D721Med (cell line): ENCODE data around the gene PROKR1.

Source experiments
- DNase-seq: peaks from one replicate; pipeline ENCODE4 v3.0.0; 2011; ENCODE audit warnings: low spot score; ENCODE audit not compliant: insufficient read length
- FAIRE-seq: peaks from 2 replicates; lab custom pipeline; 2011; peaks lifted over from hg19 to GRCh38; lab: Jason Lieb, UNC
- CTCF ChIP-seq: IDR thresholded peaks from 2 replicates; pipeline ENCODE4 v1.5.1; 2012; ENCODE audit warnings: mild to moderate bottlenecking, control low read depth; ENCODE audit not compliant: insufficient read depth; ENCODE audit errors: missing control alignments

PROKR1 gene

GRCh38 chr2:68653538-68653982, 10.2 kb downstream of the PROKR1 start:
- no peak for FAIRE-seq
- TF ChIP-seq CTCF = no peak
- no peak for DNase-seq

GRCh38 chr2:68658266-68658665, 14.9 kb downstream of the PROKR1 start:
- DNase-seq = no peak
- no peak for TF ChIP-seq CTCF
- FAIRE-seq = no peak

- TF ChIP-seq CTCF = no peak
- no peak for FAIRE-seq
Observed at GRCh38 chr2:68659081-68659480, 15.7 kb downstream of the PROKR1 start.

GRCh38 chr2:68660658-68661057, 17.3 kb downstream of the PROKR1 start:
- FAIRE-seq (no peak), DNase-seq (no peak)
- no peak for TF ChIP-seq CTCF

More at GRCh38 chr2:68659081-68659480, 15.7 kb downstream of the PROKR1 start:
- no peak for DNase-seq

GRCh38 chr2:68662466-68662865, 19.1 kb downstream of the PROKR1 start:
- TF ChIP-seq CTCF = no peak
- FAIRE-seq = no peak
- DNase-seq = no peak

GRCh38 chr2:68663371-68664156, 20.2 kb downstream of the PROKR1 start:
- no peak for FAIRE-seq
- no peak for TF ChIP-seq CTCF
- no peak for DNase-seq

- FAIRE-seq (no peak), DNase-seq (no peak)
- no peak for TF ChIP-seq CTCF
Observed at GRCh38 chr2:68667371-68667770, 24.0 kb downstream of the PROKR1 start.
